DMS 273 (cell line): Measurements from ENCODE around the gene LMO3.

ENCODE experiments used
- DNase-seq: peaks from one replicate; lab custom pipeline; 2025; ENCODE audit not compliant: unreplicated experiment; lab: John Stamatoyannopoulos, UW

The LMO3 gene

GRCh38 chr12:16606117-16606200, at the start of gene LMO3:
Gene LMO3, minus strand, starts transcription at chr12:16606162. Its CDS starts 5,302 bp downstream, at chr12:16600860.
- no peak for DNase-seq

DNA sequence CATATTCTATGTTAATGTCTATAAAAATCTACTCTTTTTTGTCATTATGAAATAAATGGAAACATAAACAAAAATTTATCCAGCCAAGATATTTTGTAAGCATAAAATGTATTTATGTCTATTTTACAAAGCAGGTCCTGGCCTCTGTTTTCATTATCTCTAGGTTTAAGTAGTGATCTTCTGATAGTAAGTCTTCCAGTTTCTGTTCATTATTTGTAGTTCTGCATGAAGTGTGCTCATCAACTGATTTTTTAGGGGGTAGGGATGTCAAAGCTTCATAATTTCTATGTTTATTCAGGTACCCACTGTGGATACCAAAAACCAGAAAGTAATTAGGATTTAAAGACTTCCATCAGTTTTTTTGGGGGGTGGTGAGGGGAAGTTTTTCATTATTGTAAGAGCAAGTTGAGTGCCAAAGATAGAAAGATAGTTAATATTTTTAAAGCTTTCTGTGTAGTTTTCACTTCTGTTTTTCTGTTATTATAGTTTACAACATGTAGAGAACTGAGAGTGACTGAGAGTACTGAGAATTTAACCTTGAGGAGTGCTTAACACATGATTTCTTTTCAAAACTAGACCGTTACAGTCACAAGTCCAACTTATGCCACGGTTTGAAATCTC, 30.6 kb upstream of the LMO3 start:
- no peak for DNase-seq

- DNase-seq: no peak
Measured at GRCh38 chr12:16634786-16635185, 28.8 kb upstream of the LMO3 start.

DNA sequence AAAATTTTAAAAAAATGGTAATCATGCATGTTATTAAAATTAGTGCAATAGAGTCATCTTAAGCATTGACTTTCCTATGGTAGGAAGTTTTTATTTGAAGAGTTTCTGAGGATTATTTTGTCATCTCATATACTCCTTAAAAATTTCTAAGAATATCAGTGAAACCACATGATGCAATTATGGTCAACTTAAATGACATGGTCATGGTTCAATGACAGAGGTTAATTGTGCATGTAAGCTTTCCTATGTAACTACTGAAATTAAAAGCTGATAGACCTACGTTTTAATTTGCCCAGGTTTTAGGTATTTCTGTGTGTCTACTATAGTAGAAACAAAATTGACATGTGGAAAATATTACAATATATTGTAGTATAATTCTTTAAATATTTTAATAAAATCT, 21.0 kb upstream of the LMO3 start:
- no peak for DNase-seq

GRCh38 chr12:16622338-16622737, 16.4 kb upstream of the LMO3 start:
- DNase-seq: no peak

DNA sequence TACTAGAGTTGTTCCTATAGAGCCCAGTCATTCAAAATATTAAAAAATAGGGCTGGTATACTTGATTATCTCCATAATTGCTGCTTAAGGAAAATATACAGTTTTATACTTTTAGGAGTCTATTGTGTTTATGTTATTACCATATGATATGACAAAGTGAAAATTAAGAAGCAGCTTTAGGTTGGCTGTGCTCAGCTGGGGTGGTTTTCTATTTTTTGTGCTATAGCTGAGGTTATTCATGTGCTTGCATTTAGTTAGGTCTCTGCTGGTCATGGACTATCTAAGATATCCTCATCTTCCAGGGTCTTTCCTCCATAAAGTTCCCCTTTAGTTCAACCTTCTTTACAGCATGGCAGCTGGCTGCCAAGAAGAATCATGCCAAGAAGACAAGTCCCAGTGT, 13.6 kb upstream of the LMO3 start:
- no peak for DNase-seq

DNA sequence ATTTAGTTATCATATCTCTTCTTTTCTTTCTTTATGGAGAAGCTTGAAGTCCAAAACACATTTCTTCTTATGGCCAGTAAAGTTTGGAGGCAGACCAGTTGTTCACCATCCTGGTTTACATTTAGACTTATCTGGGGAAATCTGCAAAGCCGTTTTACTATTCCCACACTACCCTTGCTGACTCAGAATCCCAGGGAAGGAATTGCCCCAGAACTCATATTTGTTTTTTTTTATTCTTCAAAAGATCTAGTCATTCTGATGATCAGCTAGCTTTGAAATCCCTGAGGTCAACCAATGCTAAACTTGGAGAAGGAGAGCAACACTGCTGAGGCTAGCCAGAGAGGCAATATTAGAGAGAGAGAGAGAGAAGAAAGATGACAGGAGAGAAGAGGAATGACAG, 12.3 kb upstream of the LMO3 start:
- no peak for DNase-seq

- DNase-seq: no peak
Measured at GRCh38 chr12:16613199-16613598, 7.2 kb upstream of the LMO3 start.

DNA sequence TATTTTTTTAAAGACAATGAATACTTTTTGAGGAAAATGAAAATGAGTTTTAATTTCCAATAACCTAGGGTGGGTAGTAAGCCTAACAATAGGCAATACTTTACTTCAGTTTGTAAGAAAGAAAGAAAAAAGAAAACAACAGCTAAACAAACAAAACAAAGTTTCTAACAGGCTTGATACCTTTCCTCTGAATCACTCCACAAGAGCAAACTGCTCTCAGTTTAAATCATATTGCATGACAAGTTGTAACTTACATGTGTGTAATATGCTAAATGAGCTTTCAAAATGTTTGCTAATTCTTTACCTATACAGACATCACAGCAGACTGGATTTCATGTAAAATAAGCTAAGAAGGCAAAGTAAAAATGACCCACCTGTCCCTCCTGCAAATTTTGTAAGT, 6.7 kb upstream of the LMO3 start:
- no peak for DNase-seq

- DNase-seq: no peak
Measured at GRCh38 chr12:16611146-16611545, 5.2 kb upstream of the LMO3 start.

- DNase-seq: no peak
Measured at GRCh38 chr12:16610743-16611142, 4.8 kb upstream of the LMO3 start.

- no peak for DNase-seq
Measured at GRCh38 chr12:16610001-16610585, 4.1 kb upstream of the LMO3 start.

DNA sequence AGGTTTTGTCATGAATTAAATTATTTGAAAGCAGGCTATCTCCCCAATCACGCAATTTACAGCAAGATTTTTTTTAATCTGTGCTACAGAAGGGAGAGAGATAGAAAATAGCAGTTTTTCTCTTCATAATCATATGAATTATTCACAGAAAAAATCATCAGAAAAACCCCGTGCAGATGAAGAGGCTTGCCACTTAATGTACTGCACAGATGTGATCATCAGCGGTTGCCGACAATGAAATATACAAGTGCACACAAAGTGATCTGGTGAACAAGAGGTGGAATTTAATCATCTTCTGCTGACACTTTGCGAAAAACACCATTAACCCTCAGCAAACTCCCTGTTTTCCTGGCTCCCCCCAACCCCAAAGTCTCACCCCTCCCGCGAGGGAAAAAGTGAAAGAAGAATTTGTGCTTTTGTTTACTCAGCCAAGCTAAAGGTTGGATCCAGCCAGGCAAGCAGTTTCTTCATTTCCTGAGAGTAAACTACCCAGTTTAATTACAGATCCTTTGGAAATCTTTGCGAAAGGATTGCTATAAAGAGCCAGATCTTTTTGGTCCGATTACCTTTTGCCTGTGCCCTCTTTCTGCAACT, 3.1 kb upstream of the LMO3 start:
- no peak for DNase-seq

DNA sequence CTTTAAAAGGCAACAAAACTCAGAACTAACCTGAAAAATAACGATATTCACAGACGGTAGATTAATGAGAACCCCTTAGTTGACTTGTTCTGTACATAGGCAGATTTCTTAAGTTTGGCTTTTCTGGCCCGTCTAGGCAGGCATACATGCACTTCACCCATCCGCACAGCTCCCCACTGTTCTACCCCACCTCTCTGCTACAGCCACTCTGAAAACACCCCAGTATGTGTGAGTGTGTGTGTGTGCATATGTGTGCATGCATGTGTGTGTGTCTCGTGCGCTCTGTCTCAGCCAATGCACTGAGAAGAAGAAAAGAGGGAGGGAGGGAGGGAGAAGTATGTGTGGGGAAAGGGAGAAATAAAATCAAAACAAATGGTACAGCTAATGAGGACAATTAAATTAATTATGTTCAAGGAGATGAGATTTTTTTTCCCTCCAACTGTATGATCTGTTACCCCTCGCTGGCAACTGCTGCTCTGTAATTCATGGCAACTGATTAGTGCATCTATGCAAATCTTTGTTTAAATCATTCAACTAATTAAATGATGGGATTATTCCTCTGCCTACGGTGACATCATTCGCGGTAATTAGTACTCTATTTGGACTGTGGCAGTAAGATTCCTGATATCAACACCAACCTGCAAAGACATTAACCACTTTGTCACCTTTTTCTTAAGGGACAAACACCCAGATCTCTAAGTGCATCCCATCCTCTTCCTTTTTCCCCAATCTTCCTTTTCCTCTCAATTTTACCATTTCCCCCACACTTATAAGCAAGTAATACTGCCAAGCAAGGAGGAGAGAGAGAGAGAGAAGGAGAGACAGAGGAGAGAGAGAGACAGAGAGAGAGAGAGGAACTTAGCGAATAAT, 2.2 kb upstream of the LMO3 start:
- DNase-seq: no peak

DNA sequence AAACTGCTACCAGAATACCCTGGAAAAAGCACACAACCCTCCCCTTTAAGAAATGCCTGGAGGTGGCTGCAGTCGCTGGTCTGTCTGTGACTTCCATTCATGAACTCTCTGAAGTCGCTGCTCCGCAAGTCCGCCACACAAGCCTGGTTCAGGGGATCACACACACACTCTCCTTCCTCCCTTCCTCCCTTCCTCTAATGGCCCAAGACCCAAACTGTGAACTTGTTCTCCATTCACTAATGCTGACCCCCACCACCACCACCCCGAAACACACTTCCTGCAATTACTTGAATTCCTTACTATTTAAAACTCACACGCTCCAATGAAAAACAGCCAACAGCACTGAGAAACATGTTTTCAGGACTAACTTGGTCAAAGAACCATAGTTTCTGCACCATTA, 1.0 kb upstream of the LMO3 start:
- no peak for DNase-seq

- peak; percentile 6 for DNase-seq
Measured at GRCh38 chr12:16606201-16606849, 363 bp upstream of the LMO3 start.

DNA sequence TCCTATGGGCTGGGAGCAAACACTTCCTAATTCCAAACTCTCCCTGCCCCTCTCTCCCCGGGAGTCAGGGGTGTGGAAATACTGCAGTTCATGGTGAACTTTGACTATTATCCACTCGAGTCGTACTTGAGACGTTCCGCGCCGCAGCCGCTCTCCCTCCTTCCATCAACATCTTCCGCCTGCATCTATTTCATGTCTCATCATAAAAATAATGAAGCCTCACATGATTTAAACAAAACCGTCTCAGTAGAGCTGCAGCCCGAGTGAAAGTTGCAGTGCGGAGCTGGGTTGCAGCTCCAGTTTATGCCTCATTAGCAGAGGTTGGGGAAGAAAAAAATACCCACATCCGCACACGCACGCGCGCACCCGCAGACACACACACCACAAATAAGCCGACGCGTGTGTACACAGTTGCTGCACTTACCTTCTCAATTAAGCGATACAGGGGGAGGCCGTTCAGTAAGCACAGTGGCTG, 283 bp downstream of the LMO3 start:
- peak; percentile 1 for DNase-seq

- no peak for DNase-seq
Measured at GRCh38 chr12:16604596-16605252, 1.2 kb downstream of the LMO3 start.

DNA sequence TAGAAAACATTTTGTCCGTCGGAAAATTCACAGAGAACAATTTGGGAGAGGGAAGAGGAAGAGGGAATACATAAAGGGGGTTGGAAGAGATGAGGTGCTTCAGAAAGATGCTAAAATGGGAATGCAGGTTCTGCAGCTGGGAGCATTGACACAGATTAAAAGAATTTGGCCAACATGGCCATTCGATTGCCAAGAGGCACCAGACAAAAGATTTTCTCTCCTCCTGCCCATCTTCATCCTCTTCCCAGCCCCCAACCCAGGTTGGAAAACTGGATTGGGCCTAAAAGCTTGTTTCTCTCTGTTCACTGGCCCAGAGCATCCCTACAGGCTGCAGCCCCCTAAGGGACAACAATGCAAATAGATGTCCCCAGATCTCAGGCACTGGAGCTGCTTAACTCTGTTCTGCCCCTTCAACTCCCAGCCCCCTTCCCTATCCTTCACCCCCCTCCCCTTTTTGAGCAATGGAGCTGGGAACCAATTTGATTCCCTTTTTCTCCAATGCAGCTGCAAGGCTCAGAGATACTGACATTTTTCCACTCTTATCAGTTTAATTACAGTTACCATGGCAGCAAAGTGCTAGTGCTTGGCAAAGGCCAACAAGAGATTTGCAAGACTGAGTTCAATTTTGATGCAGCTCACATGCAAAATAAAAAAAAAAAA, 1.9 kb downstream of the LMO3 start:
- peak; percentile 0 for DNase-seq

DNA sequence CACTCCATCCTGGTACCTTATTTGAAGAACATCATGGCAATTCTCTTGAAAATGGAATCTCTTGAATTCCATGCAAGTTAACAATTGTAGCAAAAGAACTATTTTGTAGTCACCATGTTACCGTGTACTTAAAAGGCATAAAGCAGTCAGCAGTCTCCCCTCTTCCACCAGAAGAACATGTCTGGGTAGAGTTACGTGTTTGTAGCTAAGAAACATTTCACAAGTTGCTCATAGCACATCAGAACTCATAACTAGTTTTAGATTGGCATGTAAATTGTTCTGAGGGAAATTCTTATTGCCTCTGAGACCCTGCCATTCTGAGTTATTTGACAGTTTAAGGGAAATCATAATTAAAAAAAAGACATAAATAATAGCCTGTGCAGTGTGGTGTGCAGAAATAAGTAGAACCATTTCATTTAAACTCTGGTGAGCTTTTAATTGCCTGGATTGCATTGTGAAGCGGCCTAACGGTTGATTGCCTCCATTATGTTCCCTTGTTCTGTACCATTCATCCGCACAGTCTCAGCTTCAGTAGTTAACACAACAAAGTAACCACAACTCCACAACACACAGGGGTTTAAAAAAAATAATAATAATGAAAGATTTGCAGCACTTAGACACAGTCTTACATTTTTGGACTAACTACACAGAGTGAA, 2.6 kb downstream of the LMO3 start:
- no peak for DNase-seq
